ENCODE data around the gene CYP4V2. TPM values are rescaled to one million over a fixed set of nuclear protein-coding genes. Genes with fewer than 3 reads are reported as not detected.

CYP4V2 gene
- total and polyA plus RNA-seq, 8 donors, result 6.4 to 27.8 (median 14.6) TPM

GRCh38 chr4:186227744-186228513, 36.6 kb downstream of the CYP4V2 start:
- Histone ChIP-seq H3K4me1 (no peaks in the 10 kb centered on the region), H3K36me3 (no peaks in the 10 kb centered on the region), H3K27me3 (no peaks in the 10 kb centered on the region), H3K4me3 (no peak overlapping the region), H3K27ac (no peak overlapping the region), H3K9me3 (peaks cover 0 to 18% of the 10 kb centered on the region in 2 donors)
- DNase-seq (no peak), ATAC-seq (no peak)
- TF ChIP-seq CTCF (IDR thresholded peaks at IDR 0.05), result no peak
- intact Hi-C loops (cut with DNase I), result no loop called here

- intact Hi-C loops (cut with DNase I), result no loop called here
- H3K9me3 ChIP-seq, result peaks cover 0 to 18% of the 10 kb centered on the region in 2 donors
- DNase-seq (no peak), ATAC-seq (no peak)
- H3K36me3 ChIP-seq, result no peaks in the 10 kb centered on the region
- H3K4me3 ChIP-seq, result no peak overlapping the region
- H3K4me1 ChIP-seq, result no peaks in the 10 kb centered on the region
- no peak overlapping the region for H3K27ac ChIP-seq
- TF ChIP-seq CTCF (IDR thresholded peaks at IDR 0.05), result no peak
- H3K27me3 ChIP-seq, result no peaks in the 10 kb centered on the region
Measured at GRCh38 chr4:186228514-186228894, 37.1 kb downstream of the CYP4V2 start.

- ATAC-seq (no peak), DNase-seq (no peak)
- no peak overlapping the region for H3K4me3 ChIP-seq
- H3K27me3 ChIP-seq, result no peaks in the 10 kb centered on the region
- H3K4me1 ChIP-seq, result no peaks in the 10 kb centered on the region
- no peaks in the 10 kb centered on the region for H3K36me3 ChIP-seq
- H3K27ac ChIP-seq, result no peak overlapping the region
- H3K9me3 ChIP-seq, result no peaks in the 10 kb centered on the region
- no peak for TF ChIP-seq CTCF (IDR thresholded peaks at IDR 0.05)
- intact Hi-C loops (cut with DNase I), result no loop called here
Measured at GRCh38 chr4:186234367-186234766, 43.0 kb downstream of the CYP4V2 start.

- no peak for ATAC-seq
- H3K4me1 ChIP-seq, result no peaks in the 10 kb centered on the region
- no peak overlapping the region for H3K4me3 ChIP-seq
- no peak overlapping the region for H3K27ac ChIP-seq
- no peak for DNase-seq
- H3K27me3 ChIP-seq, result no peaks in the 10 kb centered on the region
- no peaks in the 10 kb centered on the region for H3K9me3 ChIP-seq
- no peaks in the 10 kb centered on the region for H3K36me3 ChIP-seq
- TF ChIP-seq CTCF (IDR thresholded peaks at IDR 0.05), result no peak
- intact Hi-C loops (cut with DNase I), result no loop called here
Measured at GRCh38 chr4:186236126-186236525, 44.8 kb downstream of the CYP4V2 start.

- intact Hi-C loops (cut with DNase I), result no loop called here
- DNase-seq (no peak), ATAC-seq (no peak)
- H3K27ac ChIP-seq, result no peak overlapping the region
- no peaks in the 10 kb centered on the region for H3K4me1 ChIP-seq
- H3K36me3 ChIP-seq, result no peaks in the 10 kb centered on the region
- no peaks in the 10 kb centered on the region for H3K27me3 ChIP-seq
- H3K9me3 ChIP-seq, result peaks cover 0 to 4% of the 10 kb centered on the region in 2 donors
- TF ChIP-seq CTCF (IDR thresholded peaks at IDR 0.05), result no peak
- H3K4me3 ChIP-seq, result no peak overlapping the region
Measured at GRCh38 chr4:186240452-186240847, 49.1 kb downstream of the CYP4V2 start.
